WTC11 (cell line): ENCODE data around the gene PCNX3. TPM values are rescaled to one million over a fixed set of nuclear protein-coding genes. Genes with fewer than 3 reads are reported as not detected.

Source experiments
- ELF4 ChIP-seq: sonication (generic); formaldehyde crosslinking; IDR thresholded peaks from 2 replicates; pipeline ENCODE4 v1.8.1; 2022; ENCODE audit warnings: low read depth, mild to moderate bottlenecking, moderate library complexity, missing genetic modification reagents
- ESRRA ChIP-seq: sonication (generic); formaldehyde crosslinking; IDR thresholded peaks from 2 replicates; pipeline ENCODE4 v1.8.1; 2022; ENCODE audit warnings: mild to moderate bottlenecking, missing genetic modification reagents, borderline replicate concordance
- ETV6 ChIP-seq: sonication (generic); formaldehyde crosslinking; IDR thresholded peaks from 2 replicates; pipeline ENCODE4 v1.8.1; 2022; ENCODE audit warnings: mild to moderate bottlenecking, missing genetic modification reagents
- FOXJ3 ChIP-seq: sonication (generic); formaldehyde crosslinking; IDR thresholded peaks from 2 replicates; pipeline ENCODE4 v1.9.0; 2021; ENCODE audit warnings: missing genetic modification reagents, mild to moderate bottlenecking, borderline replicate concordance
- HMGA2 ChIP-seq: fragments of 250-450 bp; sonication (Bioruptor Pico); IDR thresholded peaks from 2 replicates; pipeline ENCODE4 v1.4.0; 2021; ENCODE audit warnings: mild to moderate bottlenecking, moderate library complexity
- MXD4 ChIP-seq: fragments of 250-450 bp; sonication (Bioruptor Pico); IDR thresholded peaks from 2 replicates; pipeline ENCODE4 v1.8.0; 2021; ENCODE audit warnings: mild to moderate bottlenecking, moderate library complexity, borderline replicate concordance
- NFE2L1 ChIP-seq: sonication (generic); formaldehyde crosslinking; IDR thresholded peaks from 2 replicates; pipeline ENCODE4 v1.8.1; 2023; ENCODE audit warnings: missing genetic modification reagents
- NFYB ChIP-seq: sonication (generic); formaldehyde crosslinking; conservative IDR thresholded peaks from 2 replicates; pipeline ENCODE4 v1.8.0; 2022; ENCODE audit warnings: low read depth, missing genetic modification reagents
- NR1H2 ChIP-seq: sonication (generic); formaldehyde crosslinking; IDR thresholded peaks from 2 replicates; pipeline ENCODE4 v1.9.0; 2021; ENCODE audit warnings: mild to moderate bottlenecking, moderate library complexity, missing genetic modification reagents
- RORB ChIP-seq: fragments of 250-450 bp; sonication (Bioruptor Pico); IDR thresholded peaks from 2 replicates; pipeline ENCODE4 v1.9.0; 2021; ENCODE audit warnings: mild to moderate bottlenecking
- SMAD4 ChIP-seq: sonication (generic); formaldehyde crosslinking; IDR thresholded peaks from 2 replicates; pipeline ENCODE4 v1.8.0; 2022; ENCODE audit warnings: mild to moderate bottlenecking, missing genetic modification reagents
- TCF7 ChIP-seq: sonication (generic); formaldehyde crosslinking; IDR thresholded peaks from 2 replicates; pipeline ENCODE4 v1.8.0; 2022; ENCODE audit warnings: mild to moderate bottlenecking, low read depth, missing genetic modification reagents, moderate library complexity
- ZNF396 ChIP-seq: fragments of 250-450 bp; sonication (Bioruptor Pico); IDR thresholded peaks from 2 replicates; pipeline ENCODE4 v1.8.0; 2021; ENCODE audit warnings: mild to moderate bottlenecking, moderate library complexity, borderline replicate concordance
- total RNA-seq: library from RNA; stranded (reverse); gene quantifications from 3 replicates; pipeline ENCODE4 v1.2.3, GENCODE V29; 2021
- TF ChIP-seq, protein P1 (sequence below): fragments of 250-450 bp; sonication (Bioruptor Pico); conservative IDR thresholded peaks from 2 replicates; pipeline ENCODE4 v1.9.0; 2021; ENCODE audit warnings: mild to moderate bottlenecking
- TF ChIP-seq, protein P2 (sequence below): fragments of 250-450 bp; sonication (Bioruptor Pico); IDR thresholded peaks from 2 replicates; pipeline ENCODE4 v1.9.0; 2021; ENCODE audit warnings: moderate library complexity, mild to moderate bottlenecking, inconsistent platforms, borderline replicate concordance
- TF ChIP-seq, protein P3 (sequence below): fragments of 250-450 bp; sonication (Bioruptor Pico); IDR thresholded peaks from 2 replicates; pipeline ENCODE4 v1.9.0; 2021; ENCODE audit warnings: mild to moderate bottlenecking
- TF ChIP-seq, protein P4 (sequence below): sonication (generic); formaldehyde crosslinking; IDR thresholded peaks from 2 replicates; pipeline ENCODE4 v1.8.0; 2022; ENCODE audit warnings: missing genetic modification reagents
- TF ChIP-seq, protein P5 (sequence below): sonication (generic); formaldehyde crosslinking; IDR thresholded peaks from 2 replicates; pipeline ENCODE4 v1.8.1; 2022; ENCODE audit warnings: missing genetic modification reagents, borderline replicate concordance
- TF ChIP-seq, protein P6 (sequence below): sonication (generic); formaldehyde crosslinking; IDR thresholded peaks from 2 replicates; pipeline ENCODE4 v1.8.0; 2023; ENCODE audit warnings: missing genetic modification reagents
- TF ChIP-seq, protein P7 (sequence below): sonication (generic); formaldehyde crosslinking; conservative IDR thresholded peaks from 2 replicates; pipeline ENCODE4 v1.8.1; 2023; ENCODE audit warnings: mild to moderate bottlenecking, low read depth, missing genetic modification reagents, moderate library complexity
- TF ChIP-seq, protein P8 (sequence below): sonication (generic); formaldehyde crosslinking; IDR thresholded peaks from 2 replicates; pipeline ENCODE4 v1.8.1; 2022; ENCODE audit warnings: mild to moderate bottlenecking, moderate library complexity, missing genetic modification reagents

Gene PCNX3
- total RNA-seq, 1 experiment from 2014 or later = 51.6 TPM

DNA sequence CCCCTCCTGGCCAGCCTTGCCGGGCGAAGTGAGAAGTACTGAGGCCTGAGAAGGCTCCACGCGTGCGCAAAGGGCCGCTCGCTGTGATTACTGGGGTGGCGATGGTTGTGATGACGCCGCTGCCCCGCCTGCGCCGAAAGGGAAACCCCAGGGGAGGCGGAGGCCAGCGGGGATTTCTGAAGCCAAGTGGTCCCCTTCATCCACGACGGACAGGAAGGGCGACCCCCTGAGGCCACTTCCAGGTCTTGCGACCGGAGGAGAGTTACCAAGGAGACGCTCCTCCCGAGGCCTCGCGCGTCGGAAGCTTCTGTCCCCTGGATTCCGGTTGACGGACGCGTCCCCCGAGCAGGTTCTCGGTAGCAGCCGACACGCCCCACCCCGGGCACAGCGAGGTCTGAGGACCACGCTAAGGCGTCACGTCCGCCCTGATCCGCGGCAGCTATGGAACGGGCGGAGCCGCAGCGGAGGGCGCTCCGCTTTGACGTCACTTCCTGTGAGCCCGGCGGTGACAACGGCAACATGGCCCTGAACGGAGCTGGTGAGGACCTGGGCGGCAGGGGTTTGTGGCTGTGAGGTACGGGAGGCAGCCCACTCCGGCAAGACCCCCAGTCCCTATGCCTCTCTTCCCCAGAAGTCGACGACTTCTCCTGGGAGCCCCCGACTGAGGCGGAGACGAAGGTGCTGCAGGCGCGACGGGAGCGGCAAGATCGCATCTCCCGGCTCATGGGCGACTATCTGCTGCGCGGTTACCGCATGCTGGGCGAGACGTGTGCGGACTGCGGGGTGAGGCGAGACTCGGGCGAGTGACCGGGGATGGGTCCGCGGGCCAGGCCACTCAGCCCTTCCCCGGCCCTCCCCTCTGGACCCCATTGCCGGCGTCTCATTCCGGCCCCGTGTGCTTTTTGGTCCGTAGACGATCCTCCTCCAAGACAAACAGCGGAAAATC, 45.3 kb upstream of the PCNX3 start, which contains the start of gene ZNRD2 (continued):
- TF ChIP-seq ELF4 = no peak
- TF ChIP-seq, protein P1, sequence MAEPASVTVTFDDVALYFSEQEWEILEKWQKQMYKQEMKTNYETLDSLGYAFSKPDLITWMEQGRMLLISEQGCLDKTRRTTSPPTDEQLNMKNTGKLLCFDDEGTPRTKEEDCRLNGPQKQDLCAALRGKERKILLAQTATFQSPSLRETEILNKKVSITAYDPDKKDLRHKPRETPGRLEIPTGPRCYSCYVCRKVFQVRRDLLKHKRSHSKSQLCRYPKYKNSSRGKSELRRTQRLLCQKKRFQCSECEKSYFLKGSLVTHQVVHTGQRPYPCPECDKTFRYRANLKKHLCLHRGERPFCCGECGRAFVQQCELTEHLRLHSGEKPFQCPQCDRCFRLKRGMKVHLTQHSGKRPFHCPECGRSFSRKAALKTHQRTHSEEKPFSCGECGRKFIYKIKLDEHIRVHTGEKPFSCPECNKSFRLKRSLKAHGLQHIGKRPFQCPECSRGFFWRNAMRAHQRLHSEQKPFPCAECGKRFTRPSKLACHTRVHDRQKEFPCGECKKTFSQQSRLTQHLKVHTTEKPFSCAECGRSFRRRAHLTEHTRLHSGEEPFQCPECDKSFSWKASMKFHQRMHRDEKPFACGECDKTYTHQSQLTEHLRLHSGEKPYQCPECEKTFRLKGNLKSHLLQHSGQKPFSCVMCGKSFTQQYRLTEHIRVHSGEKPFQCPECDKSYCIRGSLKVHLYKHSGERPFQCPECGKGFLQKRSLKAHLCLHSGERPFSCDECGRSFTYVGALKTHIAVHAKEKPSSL (CRISPR knock-in tag) = no peak
- no peak for TF ChIP-seq ESRRA
- TF ChIP-seq, protein P2, sequence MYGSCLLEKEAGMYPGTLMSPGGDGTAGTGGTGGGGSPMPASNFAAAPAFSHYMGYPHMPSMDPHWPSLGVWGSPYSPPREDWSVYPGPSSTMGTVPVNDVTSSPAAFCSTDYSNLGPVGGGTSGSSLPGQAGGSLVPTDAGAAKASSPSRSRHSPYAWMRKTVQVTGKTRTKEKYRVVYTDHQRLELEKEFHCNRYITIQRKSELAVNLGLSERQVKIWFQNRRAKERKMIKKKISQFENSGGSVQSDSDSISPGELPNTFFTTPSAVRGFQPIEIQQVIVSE (CRISPR knock-in tag) = no peak
- TF ChIP-seq, protein P3, sequence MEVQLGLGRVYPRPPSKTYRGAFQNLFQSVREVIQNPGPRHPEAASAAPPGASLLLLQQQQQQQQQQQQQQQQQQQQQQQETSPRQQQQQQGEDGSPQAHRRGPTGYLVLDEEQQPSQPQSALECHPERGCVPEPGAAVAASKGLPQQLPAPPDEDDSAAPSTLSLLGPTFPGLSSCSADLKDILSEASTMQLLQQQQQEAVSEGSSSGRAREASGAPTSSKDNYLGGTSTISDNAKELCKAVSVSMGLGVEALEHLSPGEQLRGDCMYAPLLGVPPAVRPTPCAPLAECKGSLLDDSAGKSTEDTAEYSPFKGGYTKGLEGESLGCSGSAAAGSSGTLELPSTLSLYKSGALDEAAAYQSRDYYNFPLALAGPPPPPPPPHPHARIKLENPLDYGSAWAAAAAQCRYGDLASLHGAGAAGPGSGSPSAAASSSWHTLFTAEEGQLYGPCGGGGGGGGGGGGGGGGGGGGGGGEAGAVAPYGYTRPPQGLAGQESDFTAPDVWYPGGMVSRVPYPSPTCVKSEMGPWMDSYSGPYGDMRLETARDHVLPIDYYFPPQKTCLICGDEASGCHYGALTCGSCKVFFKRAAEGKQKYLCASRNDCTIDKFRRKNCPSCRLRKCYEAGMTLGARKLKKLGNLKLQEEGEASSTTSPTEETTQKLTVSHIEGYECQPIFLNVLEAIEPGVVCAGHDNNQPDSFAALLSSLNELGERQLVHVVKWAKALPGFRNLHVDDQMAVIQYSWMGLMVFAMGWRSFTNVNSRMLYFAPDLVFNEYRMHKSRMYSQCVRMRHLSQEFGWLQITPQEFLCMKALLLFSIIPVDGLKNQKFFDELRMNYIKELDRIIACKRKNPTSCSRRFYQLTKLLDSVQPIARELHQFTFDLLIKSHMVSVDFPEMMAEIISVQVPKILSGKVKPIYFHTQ = no peak
- TF ChIP-seq, protein P4, sequence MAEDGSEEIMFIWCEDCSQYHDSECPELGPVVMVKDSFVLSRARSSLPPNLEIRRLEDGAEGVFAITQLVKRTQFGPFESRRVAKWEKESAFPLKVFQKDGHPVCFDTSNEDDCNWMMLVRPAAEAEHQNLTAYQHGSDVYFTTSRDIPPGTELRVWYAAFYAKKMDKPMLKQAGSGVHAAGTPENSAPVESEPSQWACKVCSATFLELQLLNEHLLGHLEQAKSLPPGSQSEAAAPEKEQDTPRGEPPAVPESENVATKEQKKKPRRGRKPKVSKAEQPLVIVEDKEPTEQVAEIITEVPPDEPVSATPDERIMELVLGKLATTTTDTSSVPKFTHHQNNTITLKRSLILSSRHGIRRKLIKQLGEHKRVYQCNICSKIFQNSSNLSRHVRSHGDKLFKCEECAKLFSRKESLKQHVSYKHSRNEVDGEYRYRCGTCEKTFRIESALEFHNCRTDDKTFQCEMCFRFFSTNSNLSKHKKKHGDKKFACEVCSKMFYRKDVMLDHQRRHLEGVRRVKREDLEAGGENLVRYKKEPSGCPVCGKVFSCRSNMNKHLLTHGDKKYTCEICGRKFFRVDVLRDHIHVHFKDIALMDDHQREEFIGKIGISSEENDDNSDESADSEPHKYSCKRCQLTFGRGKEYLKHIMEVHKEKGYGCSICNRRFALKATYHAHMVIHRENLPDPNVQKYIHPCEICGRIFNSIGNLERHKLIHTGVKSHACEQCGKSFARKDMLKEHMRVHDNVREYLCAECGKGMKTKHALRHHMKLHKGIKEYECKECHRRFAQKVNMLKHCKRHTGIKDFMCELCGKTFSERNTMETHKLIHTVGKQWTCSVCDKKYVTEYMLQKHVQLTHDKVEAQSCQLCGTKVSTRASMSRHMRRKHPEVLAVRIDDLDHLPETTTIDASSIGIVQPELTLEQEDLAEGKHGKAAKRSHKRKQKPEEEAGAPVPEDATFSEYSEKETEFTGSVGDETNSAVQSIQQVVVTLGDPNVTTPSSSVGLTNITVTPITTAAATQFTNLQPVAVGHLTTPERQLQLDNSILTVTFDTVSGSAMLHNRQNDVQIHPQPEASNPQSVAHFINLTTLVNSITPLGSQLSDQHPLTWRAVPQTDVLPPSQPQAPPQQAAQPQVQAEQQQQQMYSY (CRISPR knock-in tag) = peak; percentile 89
- no peak for TF ChIP-seq RORB (CRISPR knock-in tag)
- TF ChIP-seq ETV6 (CRISPR knock-in tag) = peak; percentile 95
- TF ChIP-seq, protein P5, sequence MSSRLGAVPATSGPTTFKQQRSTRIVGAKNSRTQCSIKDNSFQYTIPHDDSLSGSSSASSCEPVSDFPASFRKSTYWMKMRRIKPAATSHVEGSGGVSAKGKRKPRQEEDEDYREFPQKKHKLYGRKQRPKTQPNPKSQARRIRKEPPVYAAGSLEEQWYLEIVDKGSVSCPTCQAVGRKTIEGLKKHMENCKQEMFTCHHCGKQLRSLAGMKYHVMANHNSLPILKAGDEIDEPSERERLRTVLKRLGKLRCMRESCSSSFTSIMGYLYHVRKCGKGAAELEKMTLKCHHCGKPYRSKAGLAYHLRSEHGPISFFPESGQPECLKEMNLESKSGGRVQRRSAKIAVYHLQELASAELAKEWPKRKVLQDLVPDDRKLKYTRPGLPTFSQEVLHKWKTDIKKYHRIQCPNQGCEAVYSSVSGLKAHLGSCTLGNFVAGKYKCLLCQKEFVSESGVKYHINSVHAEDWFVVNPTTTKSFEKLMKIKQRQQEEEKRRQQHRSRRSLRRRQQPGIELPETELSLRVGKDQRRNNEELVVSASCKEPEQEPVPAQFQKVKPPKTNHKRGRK (CRISPR knock-in tag) = no peak
- TF ChIP-seq FOXJ3 (CRISPR knock-in tag) = no peak
- no peak for TF ChIP-seq SMAD4
- TF ChIP-seq TCF7 (CRISPR knock-in tag) = no peak
- TF ChIP-seq, protein P6, sequence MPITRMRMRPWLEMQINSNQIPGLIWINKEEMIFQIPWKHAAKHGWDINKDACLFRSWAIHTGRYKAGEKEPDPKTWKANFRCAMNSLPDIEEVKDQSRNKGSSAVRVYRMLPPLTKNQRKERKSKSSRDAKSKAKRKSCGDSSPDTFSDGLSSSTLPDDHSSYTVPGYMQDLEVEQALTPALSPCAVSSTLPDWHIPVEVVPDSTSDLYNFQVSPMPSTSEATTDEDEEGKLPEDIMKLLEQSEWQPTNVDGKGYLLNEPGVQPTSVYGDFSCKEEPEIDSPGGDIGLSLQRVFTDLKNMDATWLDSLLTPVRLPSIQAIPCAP (CRISPR knock-in tag) = peak; percentile 79
- no peak for TF ChIP-seq NR1H2
- TF ChIP-seq, protein P7, sequence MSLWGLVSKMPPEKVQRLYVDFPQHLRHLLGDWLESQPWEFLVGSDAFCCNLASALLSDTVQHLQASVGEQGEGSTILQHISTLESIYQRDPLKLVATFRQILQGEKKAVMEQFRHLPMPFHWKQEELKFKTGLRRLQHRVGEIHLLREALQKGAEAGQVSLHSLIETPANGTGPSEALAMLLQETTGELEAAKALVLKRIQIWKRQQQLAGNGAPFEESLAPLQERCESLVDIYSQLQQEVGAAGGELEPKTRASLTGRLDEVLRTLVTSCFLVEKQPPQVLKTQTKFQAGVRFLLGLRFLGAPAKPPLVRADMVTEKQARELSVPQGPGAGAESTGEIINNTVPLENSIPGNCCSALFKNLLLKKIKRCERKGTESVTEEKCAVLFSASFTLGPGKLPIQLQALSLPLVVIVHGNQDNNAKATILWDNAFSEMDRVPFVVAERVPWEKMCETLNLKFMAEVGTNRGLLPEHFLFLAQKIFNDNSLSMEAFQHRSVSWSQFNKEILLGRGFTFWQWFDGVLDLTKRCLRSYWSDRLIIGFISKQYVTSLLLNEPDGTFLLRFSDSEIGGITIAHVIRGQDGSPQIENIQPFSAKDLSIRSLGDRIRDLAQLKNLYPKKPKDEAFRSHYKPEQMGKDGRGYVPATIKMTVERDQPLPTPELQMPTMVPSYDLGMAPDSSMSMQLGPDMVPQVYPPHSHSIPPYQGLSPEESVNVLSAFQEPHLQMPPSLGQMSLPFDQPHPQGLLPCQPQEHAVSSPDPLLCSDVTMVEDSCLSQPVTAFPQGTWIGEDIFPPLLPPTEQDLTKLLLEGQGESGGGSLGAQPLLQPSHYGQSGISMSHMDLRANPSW (CRISPR knock-in tag) = no peak
- TF ChIP-seq NFYB (CRISPR knock-in tag) = peak; percentile 12; the same call in 1 of the 2 replicates
- TF ChIP-seq MXD4 (CRISPR knock-in tag) = no peak
- TF ChIP-seq, protein P8, sequence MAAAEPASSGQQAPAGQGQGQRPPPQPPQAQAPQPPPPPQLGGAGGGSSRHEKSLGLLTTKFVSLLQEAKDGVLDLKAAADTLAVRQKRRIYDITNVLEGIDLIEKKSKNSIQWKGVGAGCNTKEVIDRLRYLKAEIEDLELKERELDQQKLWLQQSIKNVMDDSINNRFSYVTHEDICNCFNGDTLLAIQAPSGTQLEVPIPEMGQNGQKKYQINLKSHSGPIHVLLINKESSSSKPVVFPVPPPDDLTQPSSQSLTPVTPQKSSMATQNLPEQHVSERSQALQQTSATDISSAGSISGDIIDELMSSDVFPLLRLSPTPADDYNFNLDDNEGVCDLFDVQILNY = peak; percentile 69; the same call in 1 of the 2 replicates
- no peak for TF ChIP-seq HMGA2 (CRISPR knock-in tag)
- peak; percentile 60; the same call in 1 of the 2 replicates for TF ChIP-seq NFE2L1
- no peak for TF ChIP-seq ZNF396 (CRISPR knock-in tag)
